K562 (cell line): ENCODE results near the gene OLIG2. TPM values are rescaled to one million over a fixed set of nuclear protein-coding genes. Genes with fewer than 3 reads are reported as not detected.

Source experiments
- ATAC-seq: fragments of 200-7000 bp; cut with Tn5 transposase; 3 replicates; pipeline ENCODE4 v1.9.1; 2020; ENCODE audit warnings: moderate library complexity
- BruUV-seq: library from RNA; stranded (reverse); fragments of 400-500 nt; replicated peaks from 2 replicates; lab custom pipeline; 2021; lab: Mats Ljungman, UMichigan
- CTCF ChIA-PET: fragments of 300-600 bp; formaldehyde crosslinking; extraction: SDS; loops from one replicate; lab custom pipeline; 2021; ENCODE audit warnings: low intra/inter-chr PET ratio; lab: Yijun Ruan, JAX
- POLR2A ChIA-PET: fragments of 300-600, 350-650 bp; sonication (Branson Sonifier 250); formaldehyde crosslinking; extraction: SDS; loops from one replicate; lab custom pipeline; 2021; ENCODE audit warnings: antibody characterized with exemption, inconsistent platforms; lab: Yijun Ruan, JAX
- DNase-seq, 4 experiments: peaks; one replicate each; pipeline versions ENCODE4 v3.0.0 to v3.0.0-alpha.2; 2011 to 2018; ENCODE audit warnings: low spot score in 3 of 4, mixed read lengths in 3 of 4; ENCODE audit errors: extremely low read depth in 1 of 4
- FAIRE-seq: peaks from 2 replicates; lab custom pipeline; 2011; peaks lifted over from hg19 to GRCh38; lab: Jason Lieb, UNC
- H2AFZ ChIP-seq: 2 replicates; pipeline ENCODE4 v1.6.0; 2011; ENCODE audit warnings: low read depth, low read length, control low read depth, inconsistent platforms
- H3K27ac ChIP-seq: fragments of 200-600 bp; 3 replicates; pipeline ENCODE4 v1.8.0; 2011; ENCODE audit warnings: low read depth, mild to moderate bottlenecking, control low read depth, inconsistent platforms, low read length, moderate library complexity, mixed read lengths; ENCODE audit errors: extremely low read depth
- H3K27me3 ChIP-seq, 2 experiments: fragments of 300-600 bp in 1 of 2; 2 replicates in 1 of 2; 3 replicates in 1 of 2; pipeline versions ENCODE4 v1.6.0 to v1.8.0; 2011; ENCODE audit warnings: inconsistent platforms in 2 of 2, low read length in 2 of 2, mild to moderate bottlenecking in 1 of 2, mixed read lengths in 1 of 2, moderate library complexity in 1 of 2; ENCODE audit not compliant: control insufficient read depth in 2 of 2, insufficient read depth in 2 of 2
- H3K36me3 ChIP-seq: fragments of 300-600 bp; 3 replicates; pipeline ENCODE4 v1.8.0; 2011; ENCODE audit warnings: mild to moderate bottlenecking, low read length, inconsistent platforms; ENCODE audit not compliant: control insufficient read depth, insufficient read depth
- H3K4me1 ChIP-seq, 2 experiments: fragments of 200-600 bp in 1 of 2; replicated peaks in 1 of 2; 2 replicates in 1 of 2; 3 replicates in 1 of 2; pipeline versions ENCODE4 v1.5.1 to v1.8.0; 2011; ENCODE audit warnings: inconsistent platforms in 2 of 2, low read length in 2 of 2, mild to moderate bottlenecking in 1 of 2, mixed read lengths in 1 of 2, moderate library complexity in 1 of 2; ENCODE audit not compliant: control insufficient read depth in 2 of 2, insufficient read depth in 2 of 2
- H3K4me2 ChIP-seq: 2 replicates; pipeline ENCODE4 v1.6.1; 2011; ENCODE audit warnings: low read length, control low read depth, inconsistent platforms, mixed read lengths; ENCODE audit not compliant: insufficient read depth
- H3K4me3 ChIP-seq: fragments of 200-600 bp; sonication (generic), shearing (Covaris generic); 2 replicates; pipeline ENCODE4 v1.5.1; 2016; ENCODE audit warnings: control low read depth, inconsistent platforms
- H3K79me2 ChIP-seq: fragments of 200-600 bp; 3 replicates; pipeline ENCODE4 v1.8.0; 2011; ENCODE audit warnings: low read length, inconsistent platforms; ENCODE audit not compliant: control insufficient read depth, insufficient read depth
- H3K9ac ChIP-seq, 2 experiments: 2 replicates each; pipeline versions ENCODE4 v1.6.0 to v1.6.1; 2011; ENCODE audit warnings: low read depth in 2 of 2, low read length in 2 of 2, control low read depth in 1 of 2, inconsistent platforms in 1 of 2, mild to moderate bottlenecking in 1 of 2, mixed read lengths in 1 of 2; ENCODE audit not compliant: insufficient read depth in 1 of 2
- H3K9me1 ChIP-seq: one replicate; pipeline ENCODE4 v1.6.0; 2011; ENCODE audit warnings: inconsistent platforms, mild to moderate bottlenecking, low read length, moderate library complexity; ENCODE audit not compliant: control insufficient read depth, insufficient read depth
- H3K9me3 ChIP-seq: replicated peaks from 2 replicates; pipeline ENCODE4 v1.5.1; 2011; ENCODE audit warnings: low read depth, low read length, inconsistent platforms; ENCODE audit not compliant: control insufficient read depth, insufficient read depth
- H4K20me1 ChIP-seq: replicated peaks from 2 replicates; pipeline ENCODE4 v1.6.1; 2011; ENCODE audit warnings: low read length, inconsistent platforms, mixed read lengths; ENCODE audit not compliant: control insufficient read depth, insufficient read depth
- E2F3 ChIP-seq: fragments of 250-450 bp; sonication (Bioruptor Pico); IDR thresholded peaks from 2 replicates; pipeline ENCODE4 v1.4.0; 2020; ENCODE audit warnings: mild to moderate bottlenecking
- E2F5 ChIP-seq: sonication (generic); formaldehyde crosslinking; IDR thresholded peaks from 2 replicates; pipeline ENCODE4 v1.8.0; 2022; ENCODE audit warnings: mild to moderate bottlenecking, missing genetic modification reagents
- FOSL1 ChIP-seq: fragments of 200-800 bp; sonication (Bioruptor generic); conservative IDR thresholded peaks from 2 replicates; pipeline ENCODE4 v1.6.1; 2016; ENCODE audit warnings: missing genetic modification characterization, missing compliant biosample characterization
- FOXJ2 ChIP-seq: fragments of 200-800 bp; sonication (Bioruptor generic); IDR thresholded peaks from 2 replicates; pipeline ENCODE4 v1.6.1; 2016; ENCODE audit warnings: missing genetic modification characterization, missing compliant biosample characterization
- GMEB1 ChIP-seq: fragments of 250-450 bp; sonication (Bioruptor Pico); IDR thresholded peaks from 2 replicates; pipeline ENCODE4 v1.4.0; 2020; ENCODE audit warnings: mild to moderate bottlenecking
- HDAC2 ChIP-seq: fragments of 450-650 bp; IDR thresholded peaks from 2 replicates; pipeline ENCODE4 v1.6.1; 2016; ENCODE audit warnings: mild to moderate bottlenecking
- MEIS2 ChIP-seq: fragments of 450-650 bp; IDR thresholded peaks from 2 replicates; pipeline ENCODE4 v1.6.1; 2014; ENCODE audit warnings: mild to moderate bottlenecking; ENCODE audit not compliant: partially characterized antibody
- POLR2B ChIP-seq: fragments of 450-650 bp; IDR thresholded peaks from 2 replicates; pipeline ENCODE4 v1.6.1; 2018; ENCODE audit warnings: low read depth; ENCODE audit not compliant: partially characterized antibody
- RNF2 ChIP-seq: sonication (generic); IDR thresholded peaks from 2 replicates; pipeline ENCODE4 v1.6.1; 2016
- SIRT6 ChIP-seq: IDR thresholded peaks from one replicate; pipeline ENCODE4 v1.6.1; 2012; ENCODE audit warnings: low read depth, mild to moderate bottlenecking, control low read depth, inconsistent platforms, low read length, moderate library complexity
- TEAD4 ChIP-seq, 2 experiments: sonication (generic) in 1 of 2; formaldehyde crosslinking in 1 of 2; IDR thresholded peaks; 2 replicates each; pipeline versions ENCODE4 v1.6.1 to v1.8.0; 2012 to 2022; ENCODE audit warnings: borderline replicate concordance in 1 of 2, inconsistent platforms in 1 of 2, low read length in 1 of 2, mild to moderate bottlenecking in 1 of 2, missing genetic modification reagents in 1 of 2
- THAP12 ChIP-seq: fragments of 250-450 bp; sonication (Bioruptor Pico); IDR thresholded peaks from 2 replicates; pipeline ENCODE4 v1.9.0; 2021; ENCODE audit warnings: mild to moderate bottlenecking, inconsistent platforms
- UBTF ChIP-seq, 2 experiments: IDR thresholded peaks; 2 replicates each; pipeline ENCODE4 v1.6.1; 2012; ENCODE audit warnings: improper control_type of control experiment in 2 of 2, low read depth in 2 of 2, low read length in 2 of 2, borderline replicate concordance in 1 of 2
- ZFX ChIP-seq: sonication (generic); formaldehyde crosslinking; IDR thresholded peaks from 2 replicates; pipeline ENCODE4 v1.8.0; 2022; ENCODE audit warnings: mild to moderate bottlenecking, missing genetic modification reagents, moderate library complexity
- ZNF668 ChIP-seq: fragments of 250-450 bp; sonication (Bioruptor Pico); IDR thresholded peaks from 2 replicates; pipeline ENCODE4 v1.8.0; 2022; ENCODE audit warnings: mild to moderate bottlenecking, inconsistent platforms
- WGBS: fragments of 100-300 bp; shearing (Covaris generic); methylation state at CpG from one replicate; pipeline ENCODE4 v1.1.6; 2016; ENCODE audit warnings: low coverage, mixed read lengths; ENCODE audit not compliant: insufficient coverage; ENCODE audit errors: missing lambda C conversion rate; 5-methylcytosine and 5-hydroxymethylcytosine counted together
- in situ Hi-C: fragments of 300-500 bp; cut with MboI; formaldehyde crosslinking; loops from 4 replicates; pipeline ENCODE4 v1.15.0; 2018; ENCODE audit warnings: inconsistent platforms, mixed read lengths
- intact Hi-C: fragments of 100-400 bp; cut with micrococcal nuclease; formaldehyde crosslinking; loops from 2 replicates; pipeline ENCODE4 v1.14.2; 2022
- polyA plus RNA-seq, 8 experiments: library from polyadenylated mRNA; depleted of rRNA in 4 of 8; stranded (reverse) in 5 of 8; unstranded in 3 of 8; fragments of >200 nt; fragmentation: Nextera tagmentation in 2 of 8; fragmentation: Illumina TruSeq in 1 of 8; extraction: Ambion mirVana in 2 of 8; extraction: Trizol in 1 of 8; gene quantifications; 2 replicates each; pipeline versions ENCODE4 v1.2.1 to v1.2.3, GENCODE V29; 2011 to 2014; ENCODE audit warnings: inconsistent platforms in 1 of 8, missing spikeins in 1 of 8
- total RNA-seq, 7 experiments: library from RNA; depleted of rRNA in 6 of 7; stranded (reverse); fragments of >200 nt in 6 of 7; fragmentation: Illumina TruSeq in 2 of 7; extraction: Trizol in 2 of 7; gene quantifications; 2 replicates each; pipeline versions ENCODE4 v1.2.1 to v1.2.3, GENCODE V29; 2011 to 2021; ENCODE audit warnings: low replicate concordance in 1 of 7

The OLIG2 gene
- total and polyA plus RNA-seq, 9 of the 15 experiments (the other 6 are each of a cell fraction or from before 2014, with no cell fraction given) = not detected

GRCh38 chr21:33020558-33021100 is 5.1 kb upstream of the OLIG2 start:
- under 1% methylated on average over 12 of the region's 16 CpGs for WGBS
- FAIRE-seq (no peak), DNase-seq (no peak), ATAC-seq (peak; percentile 23; the same call in 2 of the 3 replicates)
- Histone ChIP-seq H3K79me2 (no peaks in the 10 kb centered on the region), H3K9ac (no peak overlapping the region), H3K36me3 (no peaks in the 10 kb centered on the region), H2AFZ (no peak overlapping the region), H3K27ac (no peak overlapping the region), H4K20me1 (no peaks in the 10 kb centered on the region; the same call in 1 of the 2 replicates), H3K4me3 (no peak overlapping the region), H3K27me3 (peaks cover 51 to 68% of the 10 kb centered on the region in 2 experiments), H3K9me1 (no peaks in the 10 kb centered on the region), H3K9me3 (no peaks in the 10 kb centered on the region), H3K4me1 (peaks cover 0 to 19% of the 10 kb centered on the region in 2 experiments; a peak in 1 of 5 replicates), H3K4me2 (no peak overlapping the region)
- intact Hi-C loops = no loop called here
- in situ Hi-C loops = no loop called here
- BruUV-seq = no TSS peak
- POLR2A ChIA-PET = interaction anchor here (0.6 kb wide), 1 partner anchor 9 kb away, joined by 4 read pairs; no protein-coding TSS in a partner anchor
- CTCF ChIA-PET = no interaction called here
- TF ChIP-seq MEIS2 (no peak), HDAC2 (no peak), ZFX (CRISPR knock-in tag) (no peak), TEAD4 (IDR thresholded peaks at IDR 0.05; ENCODE audit: low read length) (no peak), TEAD4 (CRISPR knock-in tag; IDR thresholded peaks at IDR 0.05; ENCODE audit: borderline replicate concordance) (no peak), E2F5 (no peak), SIRT6 (no peak), POLR2B (no peak), FOXJ2 (tag) (no peak), FOSL1 (tag) (no peak), UBTF (IDR thresholded peaks at IDR 0.05; ENCODE audit: borderline replicate concordance in 1 of 2, low read depth in 2 of 2, low read length in 2 of 2) (no peak), E2F3 (CRISPR knock-in tag) (no peak), ZNF668 (CRISPR knock-in tag) (no peak), GMEB1 (CRISPR knock-in tag) (no peak), THAP12 (no peak), RNF2 (no peak)
